A549 (cell line): ENCODE measurements around the gene SUMO2. TPM values are rescaled to one million over a fixed set of nuclear protein-coding genes. Genes with fewer than 3 reads are reported as not detected.
"Not testable (repeated sequence)": the region's sequence is repeated elsewhere in the genome, so short reads cannot be mapped to it uniquely, and the experiment has no call there.

Experiments
- ATAC-seq, 2 experiments: fragments of 200-7000 bp in 1 of 2; fragments of >200 bp in 1 of 2; cut with Nextera tagmentation in 1 of 2; cut with Tn5 transposase in 1 of 2; 3 replicates each; pipeline versions ENCODE4 v1.8.0 to v1.9.1; 2018 to 2020; ENCODE audit warnings: mild to moderate bottlenecking in 1 of 2, moderate library complexity in 1 of 2
- CTCF ChIA-PET: fragments of 300-600 bp; sonication (Branson Sonifier 250); formaldehyde crosslinking; extraction: SDS; loops from one replicate; lab custom pipeline; 2021; ENCODE audit warnings: antibody characterized with exemption, inconsistent platforms; lab: Yijun Ruan, JAX
- POLR2A ChIA-PET: fragments of 350-600 bp; formaldehyde crosslinking; extraction: SDS; loops from one replicate; lab custom pipeline; 2021; ENCODE audit warnings: antibody characterized with exemption, inconsistent platforms; lab: Yijun Ruan, JAX
- DNase-seq, 2 experiments: peaks; one replicate each; pipeline versions ENCODE4 v3.0.0 to v3.0.0-alpha.2; 2011 to 2016; ENCODE audit warnings: low read depth in 1 of 2, low spot score in 1 of 2
- FAIRE-seq: peaks from 2 replicates; lab custom pipeline; 2011; peaks lifted over from hg19 to GRCh38; lab: Jason Lieb, UNC
- H3K27ac ChIP-seq, 2 experiments: fragments of >200 bp; sonication (Bioruptor Twin); formaldehyde crosslinking; 3 replicates each; pipeline ENCODE4 v1.5.1; 2016 to 2017
- H3K4me1 ChIP-seq: fragments of >200 bp; sonication (Bioruptor Twin); formaldehyde crosslinking; 3 replicates; pipeline ENCODE4 v1.6.1; 2016
- H3K4me2 ChIP-seq: fragments of >200 bp; sonication (Bioruptor Twin); formaldehyde crosslinking; 3 replicates; pipeline ENCODE4 v1.6.1; 2016
- H3K4me3 ChIP-seq: fragments of >200 bp; sonication (Bioruptor Twin); formaldehyde crosslinking; 3 replicates; pipeline ENCODE4 v1.5.1; 2016
- H3K9me3 ChIP-seq: fragments of >200 bp; sonication (Bioruptor Twin); formaldehyde crosslinking; 3 replicates; pipeline ENCODE4 v1.6.1; 2016
- ATOH8 ChIP-seq: fragments of 250-450 bp; sonication (Bioruptor Pico); IDR thresholded peaks from 2 replicates; pipeline ENCODE4 v1.5.0; 2020; ENCODE audit warnings: low read depth, mild to moderate bottlenecking, moderate library complexity
- CEBPB ChIP-seq, 2 experiments: fragments of >200 bp in 1 of 2; sonication (Bioruptor Twin) in 1 of 2; formaldehyde crosslinking in 1 of 2; IDR thresholded peaks; 2 replicates each; pipeline ENCODE4 v1.6.1; 2012 to 2016
- FOSB ChIP-seq: fragments of 250-450 bp; sonication (Bioruptor Pico); IDR thresholded peaks from 2 replicates; pipeline ENCODE4 v1.5.0; 2020; ENCODE audit warnings: mild to moderate bottlenecking, moderate library complexity
- HDAC2 ChIP-seq: fragments of 200-600 bp; sonication (generic); IDR thresholded peaks from 2 replicates; pipeline ENCODE4 v1.6.1; 2016
- KDM5A ChIP-seq: fragments of 200-600 bp; sonication (generic); IDR thresholded peaks from 2 replicates; pipeline ENCODE4 v1.6.1; 2016; ENCODE audit warnings: antibody characterized with exemption, mild to moderate bottlenecking
- MYC ChIP-seq: IDR thresholded peaks from 2 replicates; pipeline ENCODE4 v1.6.1; 2012; ENCODE audit warnings: mild to moderate bottlenecking, inconsistent platforms, low read length, improper control_type of control experiment, borderline replicate concordance
- NR3C1 ChIP-seq: fragments of >200 bp; sonication (Bioruptor Twin); formaldehyde crosslinking; IDR thresholded peaks from 3 replicates; pipeline ENCODE4 v1.6.1; 2017
- PHF8 ChIP-seq: fragments of 200-600 bp; sonication (generic); IDR thresholded peaks from 2 replicates; pipeline ENCODE4 v1.6.1; 2016; ENCODE audit warnings: low read depth, mild to moderate bottlenecking, antibody characterized with exemption, moderate library complexity, borderline replicate concordance
- REST ChIP-seq: fragments of 200-600 bp; sonication (generic); IDR thresholded peaks from 2 replicates; pipeline ENCODE4 v1.6.1; 2016; ENCODE audit warnings: antibody characterized with exemption, mild to moderate bottlenecking, moderate library complexity
- ZFP36 ChIP-seq: fragments of 450-650 bp; IDR thresholded peaks from 2 replicates; pipeline ENCODE4 v1.6.1; 2014; ENCODE audit warnings: borderline replicate concordance; ENCODE audit not compliant: partially characterized antibody
- WGBS: methylation state at CpG from one replicate; pipeline ENCODE4 v1.1.6; 2017; ENCODE audit errors: missing lambda C conversion rate; 5-methylcytosine and 5-hydroxymethylcytosine counted together
- polyA plus RNA-seq, 4 experiments: library from polyadenylated mRNA; depleted of rRNA in 3 of 4; stranded (reverse); fragments of >200 nt; fragmentation: RNase III in 1 of 4; extraction: RNeasy Plus Mini Kit Qiagen cat#74134 plus additional on column Dnase treatment in 1 of 4; gene quantifications; 2 replicates in 3 of 4; 3 replicates in 1 of 4; pipeline ENCODE4 v1.2.3, GENCODE V29; 2011 to 2017

Gene SUMO2
- polyA plus RNA-seq, 2 of the 4 experiments (the other 2 are of a cell fraction), result 525 to 545 TPM

- no peak for TF ChIP-seq REST
Observed at GRCh38 chr17:75209061-75209460, 26.3 kb upstream of the SUMO2 start (continued).

- H3K4me1 ChIP-seq, result peaks cover 19% of the 10 kb centered on the region; the same call in 2 of the 3 replicates
- ATAC-seq, result no peak
- FAIRE-seq, result no peak
- H3K4me3 ChIP-seq, result no peak overlapping the region
- WGBS, result 94% methylated on average over 9 of the region's 9 CpGs
- no peaks in the 10 kb centered on the region for H3K9me3 ChIP-seq
- TF ChIP-seq ZFP36, result no peak
- no peak for TF ChIP-seq MYC
- ChIA-PET CTCF (interaction anchor here (0.7 to 23.8 kb wide), 8 partner anchors 17 to 293 kb away, joined by 3 to 543 read pairs (median 4); partner anchors contain the start of genes ARMC7 and NT5C), POLR2A (interaction anchor here (0.7 kb wide), 1 partner anchor 253 kb away, joined by 3 read pairs; no protein-coding TSS in a partner anchor)
- no peak overlapping the region for H3K4me2 ChIP-seq
- DNase-seq, result no peak
- H3K27ac ChIP-seq, result no peak overlapping the region
Observed at GRCh38 chr17:75208161-75208560, 25.4 kb upstream of the SUMO2 start.

DNA sequence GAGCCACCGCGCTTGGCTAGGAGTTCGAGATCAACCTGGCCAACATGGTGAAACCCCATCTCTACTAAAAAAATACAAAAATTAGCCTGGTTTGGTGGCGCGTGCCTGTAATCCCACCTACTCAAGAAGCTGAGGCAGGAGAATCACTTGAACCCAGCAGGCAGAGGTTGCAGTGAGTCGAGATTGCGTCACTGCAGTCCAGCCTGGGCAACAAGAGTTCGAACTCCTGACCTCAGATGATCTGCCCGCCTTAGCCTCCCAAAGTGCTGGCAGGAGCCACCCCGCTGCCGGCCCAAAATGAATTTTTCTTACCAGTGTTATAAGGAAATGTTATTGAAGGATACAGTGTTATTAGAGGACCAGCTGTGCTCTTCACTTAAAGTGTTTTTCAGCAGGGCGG lies 25.0 kb upstream of the SUMO2 start:
- ChIA-PET CTCF (interaction anchor here (0.7 to 23.8 kb wide), 11 partner anchors 17 to 294 kb away, joined by 3 to 543 read pairs (median 4); partner anchors contain the start of genes ARMC7, NT5C and SUMO2), POLR2A (interaction anchor here (0.7 kb wide), 1 partner anchor 253 kb away, joined by 3 read pairs; no protein-coding TSS in a partner anchor)
- WGBS, result 86% methylated on average over 12 of the region's 12 CpGs
- TF ChIP-seq ATOH8 (CRISPR knock-in tag) (no peak), CEBPB (IDR thresholded peaks at IDR 0.05) (0 out of 4 replicates have a peak, but pooled peaks of 1 of the 2 experiments have one; percentile 35)
- DNase-seq (no peak), FAIRE-seq (no peak), ATAC-seq (no peak)
- Histone ChIP-seq H3K4me3 (no peak overlapping the region), H3K9me3 (no peaks in the 10 kb centered on the region), H3K27ac (no peak overlapping the region), H3K4me1 (peaks cover 19% of the 10 kb centered on the region; the same call in 2 of the 3 replicates), H3K4me2 (peak overlapping the region; percentile 84; the same call in 2 of the 3 replicates)

DNA sequence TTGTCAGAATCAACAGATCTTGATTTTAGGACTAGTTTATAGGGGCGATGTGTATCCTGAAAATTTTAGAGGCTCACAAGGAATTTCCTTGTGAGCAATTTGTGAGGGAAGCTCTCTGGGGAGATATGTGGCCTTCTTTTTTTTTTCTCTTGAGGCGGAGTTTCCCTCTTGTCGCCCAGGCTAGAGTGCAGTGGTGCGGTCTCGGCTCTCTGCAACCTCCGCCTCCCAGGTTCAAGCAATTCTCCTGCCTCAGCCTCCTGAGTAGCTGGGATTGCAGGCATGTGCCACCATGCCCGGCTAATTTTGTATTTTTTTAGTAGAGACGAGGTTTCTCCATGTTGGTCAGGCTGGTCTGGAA lies 24.3 kb upstream of the SUMO2 start:
- H3K4me2 ChIP-seq, result peak overlapping the region; percentile 84
- H3K9me3 ChIP-seq, ATAC-seq, DNase-seq, FAIRE-seq, POLR2A ChIA-PET: not testable (repeated sequence)
- peak overlapping the region in 1 of 2 experiments; percentile 96; a peak in 2 of 6 replicates for H3K27ac ChIP-seq
- CTCF ChIA-PET, result interaction anchor here (0.6 to 23.8 kb wide), 11 partner anchors 10 to 249 kb away, joined by 3 to 543 read pairs (median 5); partner anchors contain the start of genes ARMC7, NT5C and SUMO2
- WGBS, result 86% methylated on average over 8 of the region's 8 CpGs
- peak overlapping the region; percentile 87 for H3K4me3 ChIP-seq
- H3K4me1 ChIP-seq, result peaks cover 19% of the 10 kb centered on the region; the same call in 2 of the 3 replicates

GRCh38 chr17:75205793-75206163 lies 23.0 kb upstream of the SUMO2 start:
- peaks cover 19% of the 10 kb centered on the region; the same call in 2 of the 3 replicates for H3K4me1 ChIP-seq
- peak overlapping the region; percentile 94 to 96 for H3K27ac ChIP-seq
- no peaks in the 10 kb centered on the region for H3K9me3 ChIP-seq
- TF ChIP-seq CEBPB (IDR thresholded peaks at IDR 0.05) (no peak), KDM5A (peak; percentile 82), FOSB (CRISPR knock-in tag) (no peak), NR3C1 (no peak), PHF8 (peak; percentile 66), HDAC2 (peak; percentile 37; the same call in 1 of the 2 replicates)
- WGBS, result under 1% methylated on average over 22 of the region's 22 CpGs
- no peak for DNase-seq
- ChIA-PET POLR2A (interaction anchor here (0.6 to 1.7 kb wide), 10 partner anchors 9 to 333 kb away, joined by 3 to 9 read pairs (median 3); partner anchors contain the start of genes ARMC7, FDXR, GGA3 and JPT1), CTCF (interaction anchor here (1.0 to 23.8 kb wide), 11 partner anchors 11 to 146 kb away, joined by 3 to 543 read pairs (median 8); partner anchors contain the start of genes ARMC7, NT5C and SUMO2)
- no peak for FAIRE-seq
- no peak; a peak in 1 of 6 replicates for ATAC-seq
- peak overlapping the region; percentile 87 for H3K4me3 ChIP-seq
- H3K4me2 ChIP-seq, result peak overlapping the region; percentile 84
